HG02571 (cell line): ENCODE results near the gene FRZB.
"Not testable (repeated sequence)": the region's sequence is repeated elsewhere in the genome, so short reads cannot be mapped to it uniquely, and the experiment has no call there.

Source experiments
- ATAC-seq: cut with Tn5 transposase; IDR thresholded peaks from one replicate; pipeline ENCODE4 v1.9.1; 2021; ENCODE audit warnings: mild to moderate bottlenecking, moderate library complexity; ENCODE audit not compliant: unreplicated experiment

FRZB gene

GRCh38 chr2:182890773-182891378 lies 24.4 kb upstream of the FRZB start:
- ATAC-seq = no peak

GRCh38 chr2:182890305-182890704 lies 23.9 kb upstream of the FRZB start:
- ATAC-seq = no peak

GRCh38 chr2:182887753-182888415 lies 21.4 kb upstream of the FRZB start:
- ATAC-seq = no peak

DNA sequence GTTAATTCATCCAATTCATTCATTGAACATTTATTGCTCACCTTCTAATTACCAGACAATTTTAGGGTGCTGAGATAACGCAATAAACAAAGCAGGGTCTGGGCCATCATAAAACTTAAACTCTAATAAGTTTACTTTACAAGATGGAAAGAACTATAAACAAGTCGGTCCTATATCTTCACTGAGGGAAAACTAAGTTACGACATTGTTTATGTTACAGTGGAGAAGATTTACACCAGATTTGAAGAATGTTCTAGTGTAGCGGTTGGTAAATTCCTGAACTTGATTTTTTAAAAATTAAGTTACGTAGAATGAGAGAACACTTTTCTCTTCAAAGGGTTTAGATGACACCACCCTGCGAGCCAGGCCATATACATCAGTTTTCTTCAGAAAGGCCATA lies 20.7 kb upstream of the FRZB start:
- ATAC-seq = no peak

DNA sequence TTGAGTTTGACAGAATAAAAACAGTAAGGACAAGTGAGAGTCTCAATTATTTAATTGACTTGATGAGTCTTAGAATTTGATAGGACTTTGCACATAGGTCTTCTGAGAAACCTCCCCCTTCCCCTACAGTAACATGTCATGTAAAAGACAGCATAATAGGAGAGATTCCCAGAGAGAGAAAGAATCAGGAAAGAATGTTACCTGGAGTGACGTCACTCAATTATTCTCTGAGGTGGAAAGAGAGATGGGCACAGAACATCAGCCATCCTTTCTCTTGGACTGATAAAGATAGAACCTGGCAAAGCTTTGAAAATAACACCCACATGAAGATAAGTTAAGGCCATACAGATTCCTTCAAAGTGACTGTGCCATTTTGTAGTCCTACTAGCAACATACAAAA lies 19.3 kb upstream of the FRZB start:
- ATAC-seq = no peak

- ATAC-seq = no peak
These were observed 17.0 kb upstream of the FRZB start for GRCh38 chr2:182883451-182883850.

- not testable (repeated sequence) for ATAC-seq
These were observed 13.7 kb upstream of the FRZB start for GRCh38 chr2:182880100-182880499.

DNA sequence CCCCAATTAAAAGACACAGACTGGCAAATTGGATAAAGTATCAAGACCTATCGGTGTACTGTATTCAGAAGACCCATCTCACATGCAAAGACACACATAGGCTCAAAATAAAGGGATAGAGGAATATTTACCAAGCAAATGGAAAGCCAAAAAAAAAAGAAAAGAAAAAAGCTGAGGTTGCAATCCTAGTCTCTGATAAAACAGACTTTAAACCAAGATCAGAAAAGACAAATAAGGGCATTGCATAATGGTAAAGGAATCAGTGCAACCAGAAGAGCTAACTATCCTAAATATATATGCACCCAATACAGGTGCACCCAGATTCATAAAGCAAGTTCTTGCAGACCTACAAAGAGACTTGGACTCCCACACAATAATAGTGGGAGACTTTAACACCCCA lies 10.2 kb upstream of the FRZB start:
- not testable (repeated sequence) for ATAC-seq

DNA sequence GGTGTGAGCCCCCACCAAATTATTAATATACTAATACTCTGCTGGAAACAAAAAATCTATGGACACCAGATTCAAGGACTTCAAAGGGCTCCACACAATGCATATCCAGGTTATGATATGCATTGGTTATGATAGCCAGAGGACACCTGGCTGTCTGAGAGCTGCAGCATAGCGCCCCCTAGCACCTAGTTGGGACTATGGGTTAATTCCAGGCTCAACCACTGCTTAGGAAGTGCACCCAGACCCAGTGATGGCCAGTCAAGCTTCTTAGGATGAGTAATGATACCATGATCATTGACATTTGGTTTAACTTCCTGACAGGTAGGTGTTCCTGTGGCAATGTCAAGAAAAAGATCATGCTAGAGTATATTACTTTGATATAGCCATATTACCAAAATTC lies 3.8 kb upstream of the FRZB start:
- ATAC-seq = no peak

DNA sequence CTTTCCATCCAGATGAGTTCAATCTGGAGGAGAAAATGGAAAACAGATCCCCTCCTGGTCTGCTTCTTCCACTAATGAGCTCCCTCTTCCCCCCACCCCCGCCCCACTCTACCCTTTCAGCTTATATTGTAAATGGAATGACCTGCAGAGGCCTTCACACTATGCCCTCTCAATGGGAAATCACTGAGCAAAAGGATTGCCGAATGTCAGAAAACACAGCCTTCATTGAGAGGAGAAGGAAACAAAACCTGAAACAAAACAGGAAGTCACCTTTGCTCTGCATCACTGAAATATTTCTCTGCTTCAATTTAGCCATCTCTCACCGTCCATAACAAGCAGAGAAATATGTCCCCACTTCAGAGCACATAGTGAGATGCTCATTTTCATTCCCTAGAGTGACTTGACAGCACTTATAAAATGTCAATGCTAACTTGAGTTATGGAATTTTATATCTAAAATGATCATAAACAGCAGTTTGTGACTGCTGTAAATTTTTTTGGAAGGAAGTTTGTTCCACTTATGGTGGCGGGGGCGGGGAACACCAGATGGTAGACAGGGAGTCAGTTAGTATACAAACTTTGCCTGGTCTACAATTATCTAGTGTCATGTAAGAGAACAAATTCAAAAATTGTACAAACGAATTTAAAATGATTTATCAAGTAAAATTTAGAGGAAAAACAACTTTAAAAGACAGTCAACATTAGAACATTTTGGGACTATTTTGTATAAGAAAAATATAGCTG lies 1.8 kb upstream of the FRZB start:
- no peak for ATAC-seq

GRCh38 chr2:182867426-182868053 lies 1.1 kb upstream of the FRZB start:
- ATAC-seq = no peak

DNA sequence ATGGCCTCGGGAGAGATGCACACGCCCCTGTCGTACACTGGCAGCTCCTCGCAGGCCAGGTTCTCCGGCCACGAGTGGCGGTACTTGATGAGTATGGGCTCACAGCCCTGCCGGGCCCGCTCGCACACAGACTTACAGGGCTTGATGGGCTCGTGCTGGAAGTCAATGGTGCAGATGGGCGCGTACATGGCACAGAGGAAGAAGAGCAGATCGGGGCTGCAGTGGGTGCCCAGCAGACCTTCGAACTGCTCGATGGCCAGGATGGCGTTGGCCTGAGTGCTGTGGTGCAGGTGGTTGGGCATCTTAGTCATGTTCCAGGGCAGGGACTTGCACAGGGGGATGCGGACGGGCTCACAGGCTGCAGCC lies 359 bp downstream of the FRZB start:
- no peak for ATAC-seq

DNA sequence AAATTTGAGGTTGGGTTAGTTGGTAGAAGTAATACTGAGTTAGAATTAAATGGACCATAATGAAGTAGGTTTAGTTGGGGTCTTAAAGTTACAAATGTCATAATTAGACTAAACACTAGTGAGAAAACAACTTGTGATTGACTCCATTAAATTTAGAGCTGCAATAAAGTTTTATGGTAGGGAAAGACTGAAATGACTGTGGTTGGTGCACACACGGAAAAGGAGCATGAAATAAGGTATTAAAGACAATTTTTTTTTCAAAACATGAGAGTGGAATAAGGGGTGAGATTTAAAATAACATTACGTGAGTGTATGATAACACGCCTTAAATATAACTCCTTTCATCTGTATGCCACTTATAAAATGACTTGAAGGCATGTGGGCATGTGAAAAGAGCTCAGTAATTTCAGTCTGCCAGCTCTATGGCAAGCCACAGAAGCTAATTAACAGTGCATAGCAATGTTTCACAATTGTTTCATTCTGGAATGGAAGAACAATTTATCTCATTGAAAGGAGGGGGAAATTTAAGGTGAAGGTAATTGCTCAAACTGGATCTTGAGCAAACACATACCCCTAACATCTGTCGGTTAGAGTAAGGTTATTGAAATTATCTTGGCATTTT lies 1.4 kb downstream of the FRZB start:
- no peak for ATAC-seq

- no peak for ATAC-seq
These were observed 2.8 kb downstream of the FRZB start for GRCh38 chr2:182863642-182864041.

- no peak for ATAC-seq
These were observed 4.3 kb downstream of the FRZB start for GRCh38 chr2:182862091-182862490.

GRCh38 chr2:182860858-182861257 lies 5.6 kb downstream of the FRZB start:
- no peak for ATAC-seq

DNA sequence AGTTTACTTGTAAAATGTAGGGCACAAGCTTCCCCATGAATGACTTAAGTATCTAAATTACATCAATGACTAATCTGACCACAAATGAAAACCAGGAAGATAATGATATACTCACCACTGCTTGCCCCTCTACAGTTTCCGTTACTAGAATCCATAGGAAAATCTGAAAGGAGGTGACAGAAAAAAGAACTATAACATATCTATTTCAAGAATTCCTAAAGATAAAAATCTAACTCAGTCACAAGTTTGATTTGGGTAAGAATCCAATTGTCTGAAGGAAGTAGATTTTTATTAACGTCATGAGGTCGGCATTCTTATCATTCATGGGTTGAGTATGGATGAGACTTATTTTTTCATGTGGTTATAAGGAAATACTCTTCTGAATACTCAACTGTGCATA lies 7.8 kb downstream of the FRZB start:
- no peak for ATAC-seq

- ATAC-seq = no peak
These were observed 11.1 kb downstream of the FRZB start for GRCh38 chr2:182855376-182855775.

DNA sequence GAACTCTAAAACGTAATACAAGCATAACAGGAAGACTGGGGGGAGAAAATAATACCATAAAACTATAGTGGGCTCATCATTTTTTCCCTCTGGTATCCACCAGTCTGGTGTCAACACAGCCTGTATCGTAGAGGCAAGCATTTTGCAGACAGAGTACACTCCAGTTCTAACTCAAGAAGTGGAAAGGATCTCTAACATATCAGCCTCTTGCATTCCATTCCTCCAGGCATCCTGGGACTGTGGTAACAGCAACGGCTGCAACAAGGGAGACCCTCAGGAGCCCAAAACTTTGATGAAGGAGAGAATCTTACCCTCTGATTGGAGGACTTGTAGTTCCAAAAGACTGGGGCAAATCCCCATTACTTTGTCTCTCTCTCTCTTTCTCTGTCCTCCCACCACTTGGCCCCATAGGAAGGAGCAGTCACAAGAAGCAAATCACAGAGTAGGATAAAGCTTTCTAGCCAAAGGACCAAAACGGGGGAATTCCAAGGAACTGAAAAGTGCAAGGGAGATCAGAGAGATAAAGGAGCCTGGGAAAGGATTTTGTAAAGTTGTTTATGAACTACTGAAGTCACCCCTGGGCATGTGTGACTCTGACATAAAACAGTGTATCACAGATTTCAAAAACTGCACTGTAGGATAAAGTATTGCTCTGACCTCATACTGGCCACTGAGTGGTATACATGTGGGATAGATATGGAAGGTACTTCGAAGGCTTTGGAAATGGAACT lies 11.9 kb downstream of the FRZB start:
- ATAC-seq = no peak

GRCh38 chr2:182852801-182853200 lies 13.6 kb downstream of the FRZB start:
- ATAC-seq = no peak

- ATAC-seq = no peak
These were observed 14.3 kb downstream of the FRZB start for GRCh38 chr2:182852090-182852489.
